Endothelial cell of umbilical vein (primary cell): ENCODE measurements around the gene EML4. TPM values are rescaled to one million over a fixed set of nuclear protein-coding genes. Genes with fewer than 3 reads are reported as not detected.
A peak's percentile ranks its signal among the peaks of the same experiment; 100 is the strongest.

Experiments
- BruUV-seq: library from RNA; stranded (reverse); fragments of 400-500 nt; replicated peaks from 2 replicates; lab custom pipeline; 2021; lab: Mats Ljungman, UMichigan
- CTCF ChIA-PET: fragments of 300-600, 350-600 bp; sonication (Branson Sonifier 250); formaldehyde crosslinking; loops from one replicate; lab custom pipeline; 2021; ENCODE audit warnings: antibody characterized with exemption, inconsistent platforms; lab: Charles Lee
- POLR2A ChIA-PET: fragments of 300-600, 350-600 bp; sonication (Branson Sonifier 250); formaldehyde crosslinking; loops from one replicate; lab custom pipeline; 2021; ENCODE audit warnings: antibody characterized with exemption, inconsistent platforms; lab: Charles Lee
- DNase-seq: peaks from one replicate; pipeline ENCODE4 v3.0.0-alpha.2; 2011; ENCODE audit warnings: low read depth, low spot score
- FAIRE-seq: peaks from 2 replicates; lab custom pipeline; 2011; peaks lifted over from hg19 to GRCh38; lab: Jason Lieb, UNC
- H2AFZ ChIP-seq: 2 replicates; pipeline ENCODE4 v1.6.0; 2012; ENCODE audit warnings: low read depth, low read length, control low read depth, inconsistent platforms
- H3K27ac ChIP-seq: 2 replicates; pipeline ENCODE4 v1.5.1; 2011; ENCODE audit warnings: low read depth, mild to moderate bottlenecking, control low read depth, low read length, moderate library complexity; ENCODE audit not compliant: insufficient read depth
- H3K27me3 ChIP-seq, 2 experiments: 2 replicates each; pipeline versions ENCODE4 v1.6.0 to v1.6.1; 2011; ENCODE audit warnings: low read length in 2 of 2, mixed read lengths in 1 of 2; ENCODE audit not compliant: control insufficient read depth in 2 of 2, insufficient read depth in 2 of 2
- H3K36me3 ChIP-seq, 2 experiments: 2 replicates in 1 of 2; 3 replicates in 1 of 2; pipeline ENCODE4 v1.5.1; 2011; ENCODE audit warnings: low read length in 2 of 2, mild to moderate bottlenecking in 1 of 2, moderate library complexity in 1 of 2; ENCODE audit not compliant: control insufficient read depth in 2 of 2, insufficient read depth in 2 of 2; ENCODE audit errors: extremely low read depth in 1 of 2
- H3K4me1 ChIP-seq: 3 replicates; pipeline ENCODE4 v1.5.1; 2011; ENCODE audit warnings: mild to moderate bottlenecking, low read length; ENCODE audit not compliant: control insufficient read depth, insufficient read depth; ENCODE audit errors: extremely low read depth
- H3K4me2 ChIP-seq: 2 replicates; pipeline ENCODE4 v1.6.1; 2011; ENCODE audit warnings: low read length, control low read depth, mixed read lengths; ENCODE audit not compliant: insufficient read depth
- H3K4me3 ChIP-seq, 3 experiments: fragments of 200-600 bp in 1 of 3; sonication (generic), shearing (Covaris generic) in 1 of 3; replicated peaks in 1 of 3; 2 replicates each; pipeline ENCODE4 v1.5.1; 2011 to 2016; ENCODE audit warnings: control low read depth in 3 of 3, low read length in 3 of 3, mild to moderate bottlenecking in 2 of 3, inconsistent platforms in 1 of 3, low read depth in 1 of 3, moderate library complexity in 1 of 3; ENCODE audit not compliant: insufficient read depth in 1 of 3
- H3K79me2 ChIP-seq: 2 replicates; pipeline ENCODE4 v1.6.0; 2012; ENCODE audit warnings: low read length, inconsistent platforms; ENCODE audit not compliant: control insufficient read depth, insufficient read depth
- H3K9ac ChIP-seq: replicated peaks from 2 replicates; pipeline ENCODE3; 2011; ENCODE audit warnings: low read length, control low read depth; ENCODE audit not compliant: insufficient read depth; ENCODE audit errors: extremely low read depth
- H3K9me1 ChIP-seq: replicated peaks from 3 replicates; pipeline ENCODE4 v1.6.0; 2011; ENCODE audit warnings: mild to moderate bottlenecking, low read length; ENCODE audit not compliant: control insufficient read depth, insufficient read depth; ENCODE audit errors: extremely low read depth
- H3K9me3 ChIP-seq: replicated peaks from 2 replicates; pipeline ENCODE4 v1.5.1; 2012; ENCODE audit warnings: low read length, inconsistent platforms; ENCODE audit not compliant: control insufficient read depth, insufficient read depth
- H4K20me1 ChIP-seq: replicated peaks from 2 replicates; pipeline ENCODE3; 2011; ENCODE audit warnings: mild to moderate bottlenecking, low read length; ENCODE audit not compliant: control insufficient read depth, insufficient read depth; ENCODE audit errors: extremely low read depth
- EZH2 ChIP-seq: IDR thresholded peaks from 2 replicates; pipeline ENCODE4 v1.6.1; 2012; ENCODE audit warnings: borderline replicate concordance, low read depth, mild to moderate bottlenecking, moderate library complexity, low read length, inconsistent platforms; ENCODE audit not compliant: severe bottlenecking
- FOS ChIP-seq: IDR thresholded peaks from 2 replicates; pipeline ENCODE4 v1.6.1; 2011; ENCODE audit warnings: mild to moderate bottlenecking, low read length, moderate library complexity, borderline replicate concordance; ENCODE audit not compliant: insufficient read depth
- GATA2 ChIP-seq: IDR thresholded peaks from 2 replicates; pipeline ENCODE4 v1.7.0; 2011; ENCODE audit warnings: low read depth, mild to moderate bottlenecking, moderate library complexity, mixed read lengths, low read length; ENCODE audit not compliant: insufficient read length, insufficient read depth
- POLR2A ChIP-seq: IDR thresholded peaks from 2 replicates; pipeline ENCODE4 v1.6.1; 2012; ENCODE audit warnings: low read depth, mild to moderate bottlenecking, control low read depth, low read length
- dilution Hi-C: fragments of 300-500 bp; cut with MboI; formaldehyde crosslinking; loops from one replicate; pipeline ENCODE4 v1.15.0; 2019; ENCODE audit warnings: low sequenced_read_pairs; ENCODE audit not compliant: extremely low pct_ligation_motif_present
- intact Hi-C: fragments of 100-400 bp; cut with micrococcal nuclease; formaldehyde crosslinking; loops from one replicate; pipeline ENCODE4 v1.10.0; 2022
- polyA plus RNA-seq, 4 experiments: library from polyadenylated mRNA; depleted of rRNA in 3 of 4; stranded (reverse) in 3 of 4; unstranded in 1 of 4; fragments of >200 nt; gene quantifications; 2 replicates each; pipeline versions ENCODE4 v1.2.1 to v1.2.3, GENCODE V29; 2011 to 2012; ENCODE audit warnings: missing spikeins in 1 of 4
- total RNA-seq: library from RNA; stranded (reverse); gene quantifications from 2 replicates; pipeline ENCODE4 v1.2.3, GENCODE V29; 2021
- TF ChIP-seq, protein P1 (sequence below), 2 donors: IDR thresholded peaks; 1 replicate in 1 of 2; 2 replicates in 1 of 2; pipeline ENCODE4 v1.5.1; 2011; ENCODE audit warnings: low read length in 2 of 2, mild to moderate bottlenecking in 2 of 2, moderate library complexity in 2 of 2, control low read depth in 1 of 2, inconsistent platforms in 1 of 2, low read depth in 1 of 2; ENCODE audit not compliant: insufficient read depth in 1 of 2; ENCODE audit errors: extremely low read depth in 1 of 2

Gene EML4
- total and polyA plus RNA-seq, 2 donors (not counting 3 experiments of a cell fraction or from before 2014, with no cell fraction given), result 13.3 to 32.0 TPM

DNA sequence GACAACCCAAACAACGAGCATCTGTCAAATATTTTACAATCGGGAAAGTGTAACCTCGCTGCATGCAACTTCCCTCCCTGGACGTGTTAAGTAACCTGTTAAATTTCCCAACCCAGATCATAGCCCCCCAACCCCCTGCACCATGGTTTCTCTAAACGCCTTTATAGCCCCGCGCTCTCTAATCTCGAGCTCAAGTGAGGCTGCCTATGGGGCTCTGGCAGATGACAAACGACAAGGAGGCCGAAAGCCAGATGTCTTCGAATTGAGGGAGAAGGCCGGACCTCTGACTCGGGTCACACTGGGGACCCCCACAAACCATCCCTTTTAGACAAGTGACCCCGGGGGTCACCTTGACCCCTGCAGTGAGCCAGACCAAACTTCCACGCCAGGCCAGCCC, 191.3 kb downstream of the EML4 start:
- Histone ChIP-seq H3K9me3 (no peaks in the 10 kb centered on the region), H3K4me1 (peaks cover 18% of the 10 kb centered on the region), H3K27me3 (peaks cover 1 to 2% of the 10 kb centered on the region in 2 experiments), H3K4me2 (peak overlapping the region; percentile 87), H3K36me3 (no peaks in the 10 kb centered on the region), H3K27ac (peak overlapping the region; percentile 97), H3K79me2 (peaks cover 48% of the 10 kb centered on the region), H2AFZ (peak overlapping the region; percentile 63), H3K9me1 (no peaks in the 10 kb centered on the region), H4K20me1 (no peaks in the 10 kb centered on the region), H3K4me3 (peak overlapping the region; percentile 61 to 92 (median 77)), H3K9ac (peak overlapping the region; percentile 94)
- TF ChIP-seq FOS, result no peak
- TF ChIP-seq GATA2, result no peak
- TF ChIP-seq EZH2, result no peak
- TF ChIP-seq POLR2A, result no peak
- TF ChIP-seq, protein P1, sequence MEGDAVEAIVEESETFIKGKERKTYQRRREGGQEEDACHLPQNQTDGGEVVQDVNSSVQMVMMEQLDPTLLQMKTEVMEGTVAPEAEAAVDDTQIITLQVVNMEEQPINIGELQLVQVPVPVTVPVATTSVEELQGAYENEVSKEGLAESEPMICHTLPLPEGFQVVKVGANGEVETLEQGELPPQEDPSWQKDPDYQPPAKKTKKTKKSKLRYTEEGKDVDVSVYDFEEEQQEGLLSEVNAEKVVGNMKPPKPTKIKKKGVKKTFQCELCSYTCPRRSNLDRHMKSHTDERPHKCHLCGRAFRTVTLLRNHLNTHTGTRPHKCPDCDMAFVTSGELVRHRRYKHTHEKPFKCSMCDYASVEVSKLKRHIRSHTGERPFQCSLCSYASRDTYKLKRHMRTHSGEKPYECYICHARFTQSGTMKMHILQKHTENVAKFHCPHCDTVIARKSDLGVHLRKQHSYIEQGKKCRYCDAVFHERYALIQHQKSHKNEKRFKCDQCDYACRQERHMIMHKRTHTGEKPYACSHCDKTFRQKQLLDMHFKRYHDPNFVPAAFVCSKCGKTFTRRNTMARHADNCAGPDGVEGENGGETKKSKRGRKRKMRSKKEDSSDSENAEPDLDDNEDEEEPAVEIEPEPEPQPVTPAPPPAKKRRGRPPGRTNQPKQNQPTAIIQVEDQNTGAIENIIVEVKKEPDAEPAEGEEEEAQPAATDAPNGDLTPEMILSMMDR (IDR thresholded peaks at IDR 0.05; ENCODE audit: extremely low read depth in 1 of 2, insufficient read depth in 1 of 2, low read depth in 1 of 2, low read length in 2 of 2), result no peak
- BruUV-seq, result no TSS peak
- dilution Hi-C loops (no loop called here), intact Hi-C loops (loop anchor here (2.0 kb wide), 4 partner anchors 32 to 314 kb away; partner anchors contain the start of gene EML4)
- DNase-seq, result no peak
- CTCF ChIA-PET, result interaction anchor here (0.7 to 2.8 kb wide), 4 partner anchors 10 to 303 kb away, joined by 3 to 9 read pairs (median 6); no protein-coding TSS in a partner anchor
- POLR2A ChIA-PET, result no interaction called here
- FAIRE-seq, result peak; percentile 33
